Neural progenitor cell (in vitro differentiated cells): ENCODE measurements around the gene LMBR1. TPM values are rescaled to one million over a fixed set of nuclear protein-coding genes. Genes with fewer than 3 reads are reported as not detected.
A peak's percentile ranks its signal among the peaks of the same experiment; 100 is the strongest.

Source experiments
- DNase-seq: peaks from one replicate; pipeline ENCODE4 v3.0.0-alpha.2; 2016; ENCODE audit warnings: low spot score
- H2AFZ ChIP-seq: fragments of 200-600 bp; sonication (generic); replicated peaks from 2 replicates; pipeline ENCODE4 v1.6.1; 2016; ENCODE audit warnings: antibody characterized with exemption
- H3F3A ChIP-seq: fragments of 200-600 bp; sonication (generic); 2 replicates; pipeline ENCODE4 v1.6.1; 2016; ENCODE audit warnings: antibody characterized with exemption, low read depth
- H3K27ac ChIP-seq: fragments of 200-600 bp; sonication (generic); 2 replicates; pipeline ENCODE4 v1.5.1; 2016; ENCODE audit warnings: mild to moderate bottlenecking
- H3K27me3 ChIP-seq: fragments of 200-600 bp; sonication (generic); 2 replicates; pipeline ENCODE4 v1.6.1; 2016; ENCODE audit warnings: mild to moderate bottlenecking, moderate library complexity
- H3K36me3 ChIP-seq: fragments of 200-600 bp; sonication (generic); 2 replicates; pipeline ENCODE4 v1.5.1; 2016
- H3K4me1 ChIP-seq: fragments of 200-600 bp; sonication (generic); 2 replicates; pipeline ENCODE4 v1.6.1; 2016; ENCODE audit warnings: mixed run types
- H3K4me2 ChIP-seq: fragments of 200-600 bp; sonication (generic); 2 replicates; pipeline ENCODE4 v1.6.1; 2016
- H3K4me3 ChIP-seq: fragments of 200-600 bp; sonication (generic); 2 replicates; pipeline ENCODE4 v1.5.1; 2016
- H3K79me2 ChIP-seq: fragments of 200-600 bp; sonication (generic); 2 replicates; pipeline ENCODE4 v1.6.1; 2016; ENCODE audit warnings: low read depth
- H3K9ac ChIP-seq: fragments of 200-600 bp; sonication (generic); 2 replicates; pipeline ENCODE4 v1.6.1; 2016
- H3K9me3 ChIP-seq: fragments of 200-600 bp; sonication (generic); 2 replicates; pipeline ENCODE4 v1.5.1; 2016; ENCODE audit warnings: low read depth
- H4K20me1 ChIP-seq: fragments of 200-600 bp; sonication (generic); 2 replicates; pipeline ENCODE4 v1.6.1; 2016; ENCODE audit warnings: low read depth
- H3K27ac Mint-ChIP-seq: 3 replicates; pipeline ENCODE4 v1.8.0; 2021; ENCODE audit warnings: mixed read lengths
- H3K27me3 Mint-ChIP-seq: 2 replicates; pipeline ENCODE4 v1.8.0; 2022; ENCODE audit warnings: low read depth, mild to moderate bottlenecking, inconsistent platforms, moderate library complexity, mixed read lengths; ENCODE audit not compliant: insufficient read depth
- H3K36me3 Mint-ChIP-seq: 3 replicates; pipeline ENCODE4 v1.8.0; 2021; ENCODE audit warnings: mixed read lengths
- H3K4me1 Mint-ChIP-seq: 3 replicates; pipeline ENCODE4 v1.8.0; 2021; ENCODE audit warnings: mixed read lengths
- H3K4me3 Mint-ChIP-seq: 3 replicates; pipeline ENCODE4 v1.8.0; 2021; ENCODE audit warnings: mild to moderate bottlenecking, moderate library complexity, mixed read lengths
- H3K9me3 Mint-ChIP-seq: 3 replicates; pipeline ENCODE4 v1.8.0; 2020; ENCODE audit warnings: mixed read lengths
- EZH2 ChIP-seq: fragments of 200-600 bp; sonication (generic); IDR thresholded peaks from 2 replicates; pipeline ENCODE4 v1.6.1; 2017; ENCODE audit warnings: antibody characterized with exemption, mild to moderate bottlenecking, moderate library complexity
- EZH2phosphoT487 ChIP-seq: fragments of 200-600 bp; sonication (generic); IDR thresholded peaks from 2 replicates; pipeline ENCODE4 v1.6.1; 2017; ENCODE audit warnings: antibody characterized with exemption
- total RNA-seq: library from RNA; depleted of rRNA; stranded (reverse); fragments of >200 nt; gene quantifications from 2 replicates; pipeline ENCODE4 v1.2.3, GENCODE V29; 2015; ENCODE audit warnings: low replicate concordance
- TF ChIP-seq, protein P1 (sequence below): fragments of 200-600 bp; sonication (generic); IDR thresholded peaks from 2 replicates; pipeline ENCODE4 v1.5.1; 2017; ENCODE audit warnings: antibody characterized with exemption, mild to moderate bottlenecking

The LMBR1 gene
- total RNA-seq, 1 donor from 2014 or later, result 58.1 TPM

DNA sequence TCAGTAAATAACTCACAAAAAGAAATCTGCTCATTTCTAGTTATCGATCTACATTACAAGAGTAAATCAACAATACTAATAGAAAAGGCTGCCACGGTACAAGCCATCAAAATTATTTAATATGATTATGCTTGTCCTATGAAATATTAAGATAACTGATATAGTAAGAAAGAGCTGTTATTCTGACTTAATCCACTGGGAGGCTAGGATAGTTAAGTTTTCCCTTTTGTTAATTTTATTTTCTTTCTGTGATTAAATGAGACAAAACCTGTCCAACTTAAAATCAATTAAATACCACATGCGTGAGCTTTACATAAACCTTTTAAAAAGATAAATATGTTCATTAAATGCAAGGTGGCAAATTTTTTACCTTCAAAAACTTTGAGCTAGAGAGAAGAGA, 114.8 kb downstream of the LMBR1 start:
- no peaks in the 10 kb centered on the region for H4K20me1 ChIP-seq
- Mint-ChIP-seq H3K36me3 (peaks cover 8% of the 10 kb centered on the region), H3K4me1 (peaks cover 4% of the 10 kb centered on the region), H3K4me3 (no peak overlapping the region), H3K27ac (no peak overlapping the region), H3K27me3 (no peaks in the 10 kb centered on the region), H3K9me3 (peaks cover 2% of the 10 kb centered on the region)
- DNase-seq, result no peak
- no peaks in the 10 kb centered on the region for H3K4me1 ChIP-seq
- H3K9me3 ChIP-seq, result no peaks in the 10 kb centered on the region
- no peaks in the 10 kb centered on the region for H3K27me3 ChIP-seq
- no peak overlapping the region for H3K27ac ChIP-seq
- no peak overlapping the region for H3K9ac ChIP-seq
- TF ChIP-seq, protein P1, sequence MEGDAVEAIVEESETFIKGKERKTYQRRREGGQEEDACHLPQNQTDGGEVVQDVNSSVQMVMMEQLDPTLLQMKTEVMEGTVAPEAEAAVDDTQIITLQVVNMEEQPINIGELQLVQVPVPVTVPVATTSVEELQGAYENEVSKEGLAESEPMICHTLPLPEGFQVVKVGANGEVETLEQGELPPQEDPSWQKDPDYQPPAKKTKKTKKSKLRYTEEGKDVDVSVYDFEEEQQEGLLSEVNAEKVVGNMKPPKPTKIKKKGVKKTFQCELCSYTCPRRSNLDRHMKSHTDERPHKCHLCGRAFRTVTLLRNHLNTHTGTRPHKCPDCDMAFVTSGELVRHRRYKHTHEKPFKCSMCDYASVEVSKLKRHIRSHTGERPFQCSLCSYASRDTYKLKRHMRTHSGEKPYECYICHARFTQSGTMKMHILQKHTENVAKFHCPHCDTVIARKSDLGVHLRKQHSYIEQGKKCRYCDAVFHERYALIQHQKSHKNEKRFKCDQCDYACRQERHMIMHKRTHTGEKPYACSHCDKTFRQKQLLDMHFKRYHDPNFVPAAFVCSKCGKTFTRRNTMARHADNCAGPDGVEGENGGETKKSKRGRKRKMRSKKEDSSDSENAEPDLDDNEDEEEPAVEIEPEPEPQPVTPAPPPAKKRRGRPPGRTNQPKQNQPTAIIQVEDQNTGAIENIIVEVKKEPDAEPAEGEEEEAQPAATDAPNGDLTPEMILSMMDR, result peak; percentile 9
- TF ChIP-seq EZH2phosphoT487 (no peak), EZH2 (no peak)
- H2AFZ ChIP-seq, result no peak overlapping the region
- H3K79me2 ChIP-seq, result no peaks in the 10 kb centered on the region
- H3K4me2 ChIP-seq, result no peak overlapping the region
- H3K4me3 ChIP-seq, result no peak overlapping the region
- no peaks in the 10 kb centered on the region for H3F3A ChIP-seq
- H3K36me3 ChIP-seq, result no peaks in the 10 kb centered on the region

DNA sequence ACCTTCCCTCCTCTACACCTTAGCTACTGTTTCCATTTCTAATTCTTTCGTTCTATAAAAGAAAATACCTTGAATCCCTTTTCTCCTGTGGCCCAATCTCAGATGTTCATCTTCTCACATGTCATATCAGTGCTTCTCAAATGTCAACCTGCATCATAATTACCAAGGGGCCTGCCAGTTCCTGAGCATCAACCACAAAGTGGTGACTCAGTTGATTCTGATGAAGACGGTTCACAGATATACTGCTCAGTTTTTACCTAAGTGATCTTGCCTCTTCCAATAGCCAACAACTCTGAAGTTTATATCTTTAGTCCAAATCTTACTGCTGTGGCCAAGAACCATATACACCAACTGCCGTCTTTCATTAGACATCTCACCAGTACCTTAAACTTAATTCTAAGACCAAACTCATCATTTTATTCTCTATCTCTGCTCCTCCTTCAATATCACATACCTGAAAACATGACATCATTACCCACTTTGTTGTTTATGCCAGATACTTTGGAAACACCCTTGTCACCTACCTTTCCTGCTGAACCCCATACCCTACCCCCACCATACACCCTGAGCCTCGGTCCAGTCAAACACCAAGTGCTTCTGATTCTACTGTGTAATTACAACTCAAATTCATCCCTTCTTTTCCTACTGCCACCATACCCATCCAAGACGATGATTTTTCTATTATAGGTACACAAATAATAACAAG, 115.5 kb downstream of the LMBR1 start:
- H3K27ac ChIP-seq, result no peak overlapping the region
- H3K36me3 ChIP-seq, result no peaks in the 10 kb centered on the region
- H3K9me3 Mint-ChIP-seq, result peaks cover 2% of the 10 kb centered on the region
- no peaks in the 10 kb centered on the region for H3K79me2 ChIP-seq
- H3K9me3 ChIP-seq, result no peaks in the 10 kb centered on the region
- H3K27me3 Mint-ChIP-seq, result no peaks in the 10 kb centered on the region
- H3K27me3 ChIP-seq, result no peaks in the 10 kb centered on the region
- DNase-seq, result no peak
- H3F3A ChIP-seq, result no peaks in the 10 kb centered on the region
- H3K27ac Mint-ChIP-seq, result no peak overlapping the region
- no peaks in the 10 kb centered on the region for H4K20me1 ChIP-seq
- H3K9ac ChIP-seq, result no peak overlapping the region
- no peak overlapping the region for H3K4me3 Mint-ChIP-seq
- TF ChIP-seq EZH2, result no peak
- H3K36me3 Mint-ChIP-seq, result peaks cover 8% of the 10 kb centered on the region
- H3K4me3 ChIP-seq, result no peak overlapping the region
- no peaks in the 10 kb centered on the region for H3K4me1 ChIP-seq
- no peak overlapping the region for H2AFZ ChIP-seq
- H3K4me2 ChIP-seq, result no peak overlapping the region
- H3K4me1 Mint-ChIP-seq, result peaks cover 4% of the 10 kb centered on the region

DNA sequence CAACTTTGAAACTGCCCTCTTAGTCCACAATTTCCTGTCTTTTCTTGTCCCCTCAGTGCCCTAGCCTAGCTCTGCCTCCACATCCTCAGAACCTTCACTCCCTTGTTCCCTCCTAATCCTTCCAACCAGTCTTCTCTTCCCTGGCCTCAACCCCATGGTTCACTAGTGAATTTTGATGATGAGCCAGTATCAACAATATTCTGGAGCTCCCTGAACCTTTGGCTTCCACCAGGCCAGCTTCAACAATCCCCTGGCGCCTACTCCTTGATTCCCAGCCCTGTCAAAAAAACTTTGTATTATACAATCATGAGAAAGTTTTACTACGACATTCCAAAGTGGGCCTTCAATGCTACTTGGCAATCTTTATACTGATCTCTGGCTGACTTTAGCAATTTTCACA, 116.5 kb downstream of the LMBR1 start:
- Mint-ChIP-seq H3K36me3 (peaks cover 10% of the 10 kb centered on the region), H3K4me3 (no peak overlapping the region), H3K9me3 (peaks cover 2% of the 10 kb centered on the region), H3K27me3 (no peaks in the 10 kb centered on the region), H3K27ac (no peak overlapping the region), H3K4me1 (peaks cover 4% of the 10 kb centered on the region)
- Histone ChIP-seq H2AFZ (no peak overlapping the region), H3F3A (no peaks in the 10 kb centered on the region), H3K4me3 (no peak overlapping the region), H3K27ac (no peak overlapping the region), H3K4me1 (no peaks in the 10 kb centered on the region), H3K36me3 (no peaks in the 10 kb centered on the region), H4K20me1 (no peaks in the 10 kb centered on the region), H3K9ac (no peak overlapping the region), H3K27me3 (no peaks in the 10 kb centered on the region), H3K9me3 (no peaks in the 10 kb centered on the region), H3K79me2 (no peaks in the 10 kb centered on the region), H3K4me2 (no peak overlapping the region)
- TF ChIP-seq, protein P1, result no peak
- TF ChIP-seq EZH2phosphoT487, result no peak
- TF ChIP-seq EZH2, result no peak
- DNase-seq, result no peak

DNA sequence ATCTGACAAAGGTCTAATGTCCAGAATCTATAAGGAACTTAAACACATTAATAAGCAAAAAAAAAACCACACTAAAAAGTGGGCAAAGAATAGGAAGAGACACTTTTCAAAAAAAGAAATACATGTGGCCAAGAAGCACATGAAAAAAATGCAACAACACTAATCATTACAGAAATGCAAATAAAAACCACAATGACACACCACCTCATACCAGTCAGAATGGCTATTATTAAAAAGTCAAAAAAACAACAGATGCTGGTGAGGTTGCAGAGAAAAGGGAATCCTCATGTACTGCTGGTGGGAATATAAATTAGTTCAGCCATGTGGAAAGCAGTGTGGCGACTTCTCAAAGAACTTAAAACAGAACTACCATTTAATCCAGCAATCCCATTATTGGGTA, 119.0 kb downstream of the LMBR1 start:
- no peak overlapping the region for H3K27ac ChIP-seq
- no peaks in the 10 kb centered on the region for H3K27me3 ChIP-seq
- H3F3A ChIP-seq, result no peaks in the 10 kb centered on the region
- no peak overlapping the region for H3K4me2 ChIP-seq
- Mint-ChIP-seq H3K4me1 (no peaks in the 10 kb centered on the region), H3K4me3 (no peak overlapping the region), H3K27ac (no peak overlapping the region), H3K9me3 (peaks cover 2% of the 10 kb centered on the region), H3K36me3 (peaks cover 14% of the 10 kb centered on the region), H3K27me3 (no peaks in the 10 kb centered on the region)
- no peaks in the 10 kb centered on the region for H3K4me1 ChIP-seq
- DNase-seq, result no peak
- H3K4me3 ChIP-seq, result no peak overlapping the region
- TF ChIP-seq EZH2phosphoT487 (no peak), EZH2 (no peak)
- TF ChIP-seq, protein P1, result no peak
- H3K9me3 ChIP-seq, result no peaks in the 10 kb centered on the region
- H3K36me3 ChIP-seq, result no peaks in the 10 kb centered on the region
- no peaks in the 10 kb centered on the region for H4K20me1 ChIP-seq
- no peaks in the 10 kb centered on the region for H3K79me2 ChIP-seq
- no peak overlapping the region for H2AFZ ChIP-seq
- H3K9ac ChIP-seq, result no peak overlapping the region
